NCI-H2171 (cell line): ENCODE data around the gene SLAMF8.
A peak's percentile ranks its signal among the peaks of the same experiment; 100 is the strongest.

ENCODE experiments used
- DNase-seq: peaks from one replicate; lab custom pipeline; 2025; lab: John Stamatoyannopoulos, UW

The SLAMF8 gene

GRCh38 chr1:159821171-159821867 is 5.4 kb upstream of the SLAMF8 start:
- peak; percentile 31 for DNase-seq

GRCh38 chr1:159823406-159823805 is 3.3 kb upstream of the SLAMF8 start:
- DNase-seq, result peak; percentile 95

- no peak for DNase-seq
Measured at GRCh38 chr1:159825564-159825963, 1.1 kb upstream of the SLAMF8 start.

- DNase-seq, result no peak
Measured at GRCh38 chr1:159827102-159827490, 423 bp downstream of the SLAMF8 start.

- DNase-seq, result no peak
Measured at GRCh38 chr1:159827549-159827948, 876 bp downstream of the SLAMF8 start.

GRCh38 chr1:159828176-159828575 is 1.5 kb downstream of the SLAMF8 start:
- no peak for DNase-seq

- DNase-seq, result no peak
Measured at GRCh38 chr1:159828581-159829272, 2.1 kb downstream of the SLAMF8 start.

GRCh38 chr1:159829273-159829634 is 2.6 kb downstream of the SLAMF8 start:
- no peak for DNase-seq

GRCh38 chr1:159829822-159830465 is 3.3 kb downstream of the SLAMF8 start:
- no peak for DNase-seq

- no peak for DNase-seq
Measured at GRCh38 chr1:159830722-159831121, 4.0 kb downstream of the SLAMF8 start.

- no peak for DNase-seq
Measured at GRCh38 chr1:159831412-159832141, 4.9 kb downstream of the SLAMF8 start.

- no peak for DNase-seq
Measured at GRCh38 chr1:159832309-159832708, 5.6 kb downstream of the SLAMF8 start.

- DNase-seq, result no peak
Measured at GRCh38 chr1:159835356-159835755, 8.7 kb downstream of the SLAMF8 start.

GRCh38 chr1:159835862-159836525 is 9.3 kb downstream of the SLAMF8 start:
- DNase-seq, result no peak

- DNase-seq, result no peak
Measured at GRCh38 chr1:159838715-159839114, 12.0 kb downstream of the SLAMF8 start.

- no peak for DNase-seq
Measured at GRCh38 chr1:159839116-159839849, 12.6 kb downstream of the SLAMF8 start.

GRCh38 chr1:159841749-159842148 is 15.1 kb downstream of the SLAMF8 start:
- DNase-seq, result no peak

- DNase-seq, result no peak
Measured at GRCh38 chr1:159843459-159843858, 16.8 kb downstream of the SLAMF8 start.

GRCh38 chr1:159845751-159846629 is 19.3 kb downstream of the SLAMF8 start:
- DNase-seq, result no peak

- DNase-seq, result no peak
Measured at GRCh38 chr1:159847231-159847630, 20.6 kb downstream of the SLAMF8 start.
